Stimulated activated CD8-positive, alpha-beta memory T cell treated with anti-CD3 and anti-CD28 coated beads, Interleukin-15, amount 100 ng/mL, for 4 hours (primary cell): ENCODE data around the gene SPACA4.
"Not testable (repeated sequence)": the region's sequence is repeated elsewhere in the genome, so short reads cannot be mapped to it uniquely, and the experiment has no call there.

ENCODE experiments used
- DNase-seq, 2 donors: peaks; one replicate each; pipeline ENCODE4 v3.0.0-alpha.2; 2020; ENCODE audit warnings: low read depth in 2 of 2

SPACA4 gene, protein sequence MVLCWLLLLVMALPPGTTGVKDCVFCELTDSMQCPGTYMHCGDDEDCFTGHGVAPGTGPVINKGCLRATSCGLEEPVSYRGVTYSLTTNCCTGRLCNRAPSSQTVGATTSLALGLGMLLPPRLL

DNA sequence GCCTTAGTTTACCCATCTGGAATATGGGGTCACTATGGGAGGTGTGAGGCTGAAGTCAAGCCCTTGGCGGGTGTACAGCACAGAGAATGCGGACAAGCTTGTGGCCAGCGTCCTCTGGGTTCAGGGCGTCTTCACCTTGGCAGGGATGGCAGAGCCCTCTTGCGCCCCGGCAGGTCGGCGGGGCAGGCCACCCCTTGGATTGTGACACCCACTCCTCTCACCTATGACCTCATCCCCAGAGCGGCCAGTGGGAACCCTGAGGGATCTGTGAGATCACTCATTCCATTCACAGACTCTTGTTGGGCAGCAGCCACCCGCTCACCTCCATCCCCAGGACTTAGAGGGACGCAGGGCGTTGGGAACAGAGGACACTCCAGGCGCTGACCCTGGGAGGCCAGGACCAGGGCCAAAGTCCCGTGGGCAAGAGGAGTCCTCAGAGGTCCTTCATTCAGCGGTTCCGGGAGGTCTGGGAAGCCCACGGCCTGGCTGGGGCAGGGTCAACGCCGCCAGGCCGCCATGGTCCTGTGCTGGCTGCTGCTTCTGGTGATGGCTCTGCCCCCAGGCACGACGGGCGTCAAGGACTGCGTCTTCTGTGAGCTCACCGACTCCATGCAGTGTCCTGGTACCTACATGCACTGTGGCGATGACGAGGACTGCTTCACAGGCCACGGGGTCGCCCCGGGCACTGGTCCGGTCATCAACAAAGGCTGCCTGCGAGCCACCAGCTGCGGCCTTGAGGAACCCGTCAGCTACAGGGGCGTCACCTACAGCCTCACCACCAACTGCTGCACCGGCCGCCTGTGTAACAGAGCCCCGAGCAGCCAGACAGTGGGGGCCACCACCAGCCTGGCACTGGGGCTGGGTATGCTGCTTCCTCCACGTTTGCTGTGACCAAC lies at the start of gene SPACA4:
TSS of gene SPACA4 (plus strand) at position 280 of the 896 bp plus-strand sequence. CDS start at position 517, 237 bp downstream.
- no peak for DNase-seq

- no peak for DNase-seq
Observed at GRCh38 chr19:48556825-48557224, 49.7 kb upstream of the SPACA4 start.

- DNase-seq, result no peak
Observed at GRCh38 chr19:48558018-48558684, 48.4 kb upstream of the SPACA4 start.

DNA sequence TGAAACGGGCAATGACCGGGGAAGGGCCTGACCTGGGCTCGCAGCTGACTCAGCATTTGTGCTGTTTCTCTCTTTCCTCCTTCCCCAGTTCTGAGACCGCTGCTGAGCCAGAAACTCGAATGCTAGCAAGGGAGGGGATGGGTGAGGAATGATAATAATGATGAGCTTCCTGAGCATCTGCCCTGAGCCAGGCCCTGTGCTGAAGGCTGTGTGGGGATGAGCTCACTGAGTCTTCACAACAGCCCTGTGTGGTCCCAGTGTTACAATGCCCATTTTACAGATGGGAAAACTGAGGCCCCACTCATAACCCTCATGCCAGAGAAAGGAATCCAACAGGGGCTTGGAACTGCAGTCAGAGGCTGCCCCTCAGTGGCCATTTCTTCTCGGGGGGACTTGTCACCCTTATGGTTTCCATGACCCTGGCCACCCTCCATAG lies 46.4 kb upstream of the SPACA4 start:
- no peak for DNase-seq

- no peak for DNase-seq
Observed at GRCh38 chr19:48561412-48561811, 45.1 kb upstream of the SPACA4 start.

DNA sequence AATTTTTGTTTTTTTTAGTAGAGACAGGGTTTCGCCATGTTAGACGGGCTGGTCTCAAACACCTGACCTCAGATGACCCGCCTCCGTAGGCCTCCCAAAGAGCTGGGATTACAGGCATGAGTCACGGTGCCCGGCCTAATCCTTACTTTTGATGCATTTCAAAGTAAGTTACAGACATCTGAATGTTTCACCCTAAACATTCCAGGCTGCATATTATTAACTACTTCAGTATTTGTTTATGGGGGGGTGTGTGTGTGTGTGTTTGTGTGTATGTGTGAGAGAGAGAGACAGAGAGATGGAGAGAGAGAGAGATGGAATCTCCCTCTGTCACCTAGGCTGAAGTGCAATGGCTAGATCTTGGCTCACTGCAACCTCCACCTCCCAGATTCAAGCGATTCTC lies 41.5 kb upstream of the SPACA4 start:
- DNase-seq, result no peak

- DNase-seq, result no peak
Observed at GRCh38 chr19:48568345-48568886, 38.1 kb upstream of the SPACA4 start.

DNA sequence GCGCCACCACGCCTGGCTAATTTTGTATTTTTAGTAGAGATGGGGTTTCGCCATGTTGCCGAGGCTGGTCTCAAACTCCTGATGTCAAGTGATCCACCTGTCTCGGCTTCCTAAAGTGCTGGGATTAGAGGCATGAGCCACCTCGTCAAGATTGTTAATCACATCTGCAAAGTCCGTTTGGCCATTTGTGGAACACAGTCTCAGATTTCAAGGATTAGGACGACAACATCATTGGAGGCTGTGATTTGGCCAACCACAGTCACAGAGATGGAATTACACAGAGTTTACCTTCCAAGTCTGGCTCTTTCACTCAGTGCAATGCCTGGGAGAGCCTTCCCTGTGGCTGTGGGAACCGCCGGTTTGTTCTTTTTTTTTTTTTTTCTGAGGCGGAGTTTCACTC lies 36.7 kb upstream of the SPACA4 start:
- DNase-seq, result no peak

DNA sequence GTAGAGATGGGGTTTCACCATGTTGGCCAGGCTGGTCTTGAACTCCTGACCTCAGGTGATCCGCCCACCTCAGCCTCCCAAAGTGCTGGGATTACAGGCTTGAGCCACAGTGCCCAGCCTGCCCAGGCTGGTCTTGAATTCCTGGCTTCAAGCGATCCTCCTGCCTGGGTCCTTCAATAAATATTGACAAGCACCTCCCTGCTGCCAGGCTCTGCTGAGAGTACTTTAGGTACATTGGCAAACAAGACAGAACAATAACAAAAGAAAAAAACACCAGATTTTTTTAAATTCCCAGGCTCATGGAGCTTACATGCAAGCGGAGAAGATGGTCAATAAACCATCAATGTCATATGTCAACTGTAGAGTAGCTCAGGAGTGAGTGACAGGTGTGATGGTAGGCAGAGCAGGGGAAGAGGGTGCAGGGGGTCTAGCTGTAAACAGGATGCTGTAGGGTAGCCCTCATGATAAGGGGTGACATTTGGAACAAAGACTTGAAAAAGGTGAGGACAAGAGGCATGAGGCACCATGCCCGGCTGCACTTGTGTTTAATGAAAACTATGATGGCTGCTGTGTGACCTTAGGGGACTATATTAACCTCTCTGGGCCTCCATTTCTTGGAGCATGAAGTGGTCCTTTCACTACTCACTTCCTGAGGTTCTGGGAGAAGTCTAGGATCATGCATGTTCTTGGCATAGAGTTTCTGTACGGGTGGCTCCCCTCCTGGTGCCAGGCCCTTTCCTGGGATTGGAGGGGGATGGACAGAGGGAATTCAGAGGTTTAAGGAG lies 35.0 kb upstream of the SPACA4 start:
- DNase-seq, result no peak

GRCh38 chr19:48573163-48573505 lies 33.4 kb upstream of the SPACA4 start:
- DNase-seq, result no peak

DNA sequence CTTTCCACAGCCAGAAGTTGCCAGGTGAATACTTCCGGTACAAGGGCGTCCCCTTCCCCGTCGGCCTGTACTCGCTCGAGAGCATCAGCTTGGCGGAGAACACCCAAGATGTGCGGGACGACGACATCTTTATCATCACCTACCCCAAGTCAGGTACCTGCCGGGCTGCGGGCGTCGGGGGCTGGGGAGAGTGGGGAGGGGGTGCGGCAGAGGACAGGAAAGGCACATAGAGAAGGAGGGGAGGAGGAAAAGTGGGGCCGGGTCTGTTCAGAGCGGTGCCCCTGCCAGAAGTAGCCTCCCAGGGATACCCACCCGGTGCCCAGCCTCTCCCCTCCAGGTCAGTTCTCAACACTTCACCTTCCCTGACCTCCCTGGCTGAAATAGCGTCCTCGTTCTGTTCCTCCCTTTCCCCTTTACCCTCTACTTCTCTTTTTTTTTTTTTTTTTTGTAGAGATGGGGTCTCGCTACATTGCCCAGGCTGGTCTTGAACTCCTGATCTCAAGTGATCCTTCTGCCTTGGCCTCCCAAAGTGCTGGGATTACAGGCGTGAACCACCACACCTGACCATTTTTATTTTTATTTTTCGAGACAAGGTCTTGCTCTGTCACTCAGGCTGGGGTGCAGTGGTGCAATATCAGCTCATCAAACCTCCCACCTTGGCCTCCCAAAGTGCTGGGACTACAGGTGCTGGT lies 30.5 kb upstream of the SPACA4 start:
- DNase-seq, result no peak

DNA sequence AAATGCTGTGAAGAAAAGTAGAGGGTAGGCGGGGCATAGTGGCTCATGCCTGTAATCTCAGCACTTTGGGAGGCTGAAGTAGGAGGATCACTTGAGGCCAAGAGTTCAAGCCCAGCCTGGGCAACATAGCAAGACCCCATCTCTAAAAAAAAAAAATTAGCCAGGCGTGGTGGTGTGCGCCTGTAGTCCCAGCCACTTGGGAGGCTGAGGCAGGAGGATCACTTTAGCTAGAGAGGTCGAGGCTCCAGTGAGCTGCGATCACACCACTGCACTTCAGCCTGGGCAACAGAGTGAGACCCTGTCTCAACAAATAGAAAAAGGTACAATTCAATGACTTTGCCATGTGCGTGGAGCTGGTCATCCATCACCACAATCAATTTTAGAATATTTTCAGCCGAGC lies 28.6 kb upstream of the SPACA4 start:
- not testable (repeated sequence) for DNase-seq

DNA sequence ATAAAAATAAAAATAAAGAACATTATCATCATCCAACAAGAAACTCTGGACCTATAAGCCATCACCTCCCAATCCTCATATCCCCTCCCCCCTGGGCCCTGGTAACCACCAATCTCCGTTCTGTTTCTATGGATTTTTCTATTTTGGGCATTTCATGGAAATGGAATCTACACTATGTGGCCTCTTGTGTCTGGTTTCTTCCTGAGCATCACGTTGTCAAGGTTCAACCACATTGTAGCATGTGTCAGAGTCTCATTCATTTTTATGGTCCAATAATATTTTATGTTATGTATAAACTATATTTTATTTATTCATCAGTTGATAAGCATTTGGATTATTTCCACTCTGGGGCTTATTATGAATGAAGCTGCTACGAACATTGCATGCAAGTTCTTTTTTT lies 27.7 kb upstream of the SPACA4 start:
- no peak for DNase-seq

- no peak for DNase-seq
Observed at GRCh38 chr19:48582168-48582567, 24.4 kb upstream of the SPACA4 start.

- no peak for DNase-seq
Observed at GRCh38 chr19:48587387-48587786, 19.2 kb upstream of the SPACA4 start.

DNA sequence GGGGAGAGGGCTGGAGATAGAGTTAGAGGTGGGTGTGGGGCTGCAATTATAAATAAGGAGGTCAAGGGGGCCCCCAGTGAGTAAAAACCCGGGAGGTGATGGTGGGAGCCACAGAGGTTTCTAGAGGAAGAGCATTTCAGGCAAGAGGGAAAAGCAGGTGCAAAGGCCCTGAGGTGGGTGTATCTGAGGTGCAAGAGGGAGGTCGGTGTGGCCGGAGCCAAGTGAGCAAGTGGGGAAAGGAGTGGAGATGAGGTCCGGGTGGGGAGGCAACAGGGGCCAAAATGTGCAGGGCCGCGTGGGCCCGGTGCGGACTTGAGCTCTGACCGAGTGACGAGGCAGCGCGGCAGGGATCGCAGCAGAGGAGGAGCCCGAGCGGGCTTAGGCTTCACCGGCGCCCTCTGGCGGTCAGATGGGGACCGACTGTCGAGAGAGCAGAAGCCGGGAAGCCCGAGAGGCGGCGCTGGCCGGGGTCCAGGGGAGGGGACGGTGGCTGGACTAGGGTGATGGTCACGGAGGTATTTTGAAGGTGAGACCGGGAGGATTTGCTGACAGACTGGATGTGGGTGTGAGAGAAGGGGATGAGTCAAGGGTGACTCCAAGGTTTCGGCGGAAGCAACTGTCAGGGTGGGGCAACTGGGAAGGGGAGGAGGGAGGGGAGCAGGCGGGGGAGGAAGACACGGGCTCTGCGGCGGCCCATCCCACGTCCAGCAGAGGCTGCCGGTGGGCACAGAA lies 17.7 kb upstream of the SPACA4 start:
- peak; percentile 55 to 60 for DNase-seq

DNA sequence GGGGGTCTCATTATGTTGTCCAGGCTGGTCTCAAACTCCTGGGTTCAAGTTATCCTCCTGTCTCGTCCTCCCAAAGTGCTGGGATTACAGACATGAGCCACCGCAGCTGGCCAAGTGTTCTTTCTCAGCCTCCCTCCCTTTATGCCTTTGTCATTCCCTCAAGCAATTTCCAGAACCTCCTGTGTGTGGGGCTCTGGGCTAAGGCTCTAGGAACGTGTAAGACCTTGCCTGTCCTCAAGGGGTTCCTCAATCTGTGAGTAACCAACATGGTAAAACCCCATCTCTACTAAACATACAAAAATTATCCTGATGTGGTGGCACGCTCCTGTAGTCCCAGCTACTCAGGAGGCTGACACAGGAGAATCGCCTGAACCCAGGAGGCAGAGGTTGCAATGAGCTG lies 15.5 kb upstream of the SPACA4 start:
- no peak for DNase-seq

DNA sequence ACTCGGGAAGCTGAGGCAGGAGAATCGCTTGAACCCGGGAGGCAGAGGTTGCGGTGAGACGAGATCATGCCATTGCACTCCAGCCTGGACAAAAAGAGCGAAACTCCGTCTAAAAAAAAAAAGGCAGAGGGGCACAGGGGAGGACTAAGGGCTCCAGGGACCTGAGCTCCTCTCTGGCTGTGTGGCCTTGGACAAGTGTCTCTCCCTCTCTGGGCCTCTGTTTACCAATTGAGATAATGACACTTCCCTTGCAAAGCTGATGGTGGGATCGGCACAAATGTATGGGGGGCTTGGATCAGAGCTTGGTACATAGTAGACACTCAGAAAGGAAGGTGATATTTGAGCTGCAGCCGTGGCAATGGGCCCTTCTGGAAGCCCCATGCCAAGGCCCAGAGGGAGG lies 11.4 kb upstream of the SPACA4 start:
- no peak for DNase-seq

GRCh38 chr19:48595833-48596232 lies 10.7 kb upstream of the SPACA4 start:
- DNase-seq, result no peak

GRCh38 chr19:48596237-48596636 lies 10.3 kb upstream of the SPACA4 start:
- no peak for DNase-seq
